Right forelimb (tissue), 1 donor: ENCODE results near the gene TOP3A.
A peak's percentile ranks its signal among the peaks of the same experiment; 100 is the strongest.
"Not testable (repeated sequence)": the region's sequence is repeated elsewhere in the genome, so short reads cannot be mapped to it uniquely, and the experiment has no call there.

Source experiments
- DNase-seq: peaks from one replicate; pipeline ENCODE4 v3.0.0-alpha.2; 2018

Gene TOP3A

DNA sequence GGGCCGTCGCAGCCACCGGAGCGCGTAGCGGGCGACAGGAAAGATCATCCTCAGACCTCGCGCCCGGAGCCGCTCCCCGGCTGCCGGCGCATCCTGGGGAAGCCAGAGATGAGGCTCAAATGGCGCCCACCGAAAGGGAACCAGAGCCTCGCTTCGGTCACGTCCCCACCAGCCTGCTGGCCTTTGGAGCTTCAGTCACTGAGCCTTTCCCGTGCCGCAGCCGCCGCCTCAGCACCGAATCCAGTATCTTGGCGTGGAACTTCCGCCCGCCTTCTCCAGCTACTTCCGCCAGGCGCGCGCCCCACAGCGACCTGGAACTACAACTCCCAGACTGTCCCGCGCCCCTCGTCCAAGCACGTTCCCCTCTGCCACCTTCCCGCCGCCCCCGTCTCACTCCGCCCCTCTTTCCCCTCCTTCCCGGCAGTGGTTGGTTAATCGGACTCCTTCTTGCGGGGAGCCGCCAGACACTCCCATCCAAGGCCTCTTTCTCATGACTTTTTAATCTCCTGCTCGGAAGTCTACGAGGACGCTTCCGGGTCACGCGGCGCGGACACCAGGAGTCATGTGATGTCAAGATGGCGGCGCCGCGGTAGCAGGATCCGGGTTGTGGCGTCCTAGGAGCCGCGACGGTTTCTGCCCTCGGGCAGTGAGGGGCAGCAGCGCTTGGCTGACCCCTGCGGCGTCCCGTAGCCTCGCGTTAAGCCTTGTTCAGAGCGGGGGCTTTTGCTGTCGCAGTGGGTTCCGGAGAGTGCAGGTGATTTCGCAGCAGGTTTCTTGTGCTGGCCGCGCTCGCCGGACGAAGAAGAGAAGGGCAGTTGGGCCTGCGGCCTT, at the start of gene TOP3A, which contains the start of gene SMCR8:
Gene TOP3A, minus strand, starts transcription at position 264 of the 831 bp plus-strand sequence. Its CDS starts 216 bp downstream, at position 48.
Gene SMCR8, plus strand, starts transcription at position 563 of the 831 bp plus-strand sequence. CDS start 497 bp downstream, outside the sequence.
- peak; percentile 99 for DNase-seq

DNA sequence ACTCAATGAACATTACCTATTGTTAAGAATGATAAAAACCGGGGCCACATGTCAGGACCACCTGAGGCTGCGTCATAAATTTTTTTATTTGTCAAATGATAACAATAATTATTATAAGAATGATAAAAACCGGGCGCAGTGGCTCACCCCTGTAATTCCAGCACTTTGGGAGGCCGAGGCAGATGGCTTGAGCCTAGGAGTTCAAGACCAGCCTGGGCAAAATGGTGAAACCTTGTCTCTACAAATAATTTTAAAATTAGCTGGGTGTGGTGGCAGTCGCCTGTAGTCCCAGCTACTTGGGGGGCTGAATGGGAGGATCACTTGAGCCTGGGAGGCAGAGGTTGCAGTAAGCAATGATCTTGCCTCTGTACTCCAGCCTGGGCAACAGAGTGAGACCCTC, 49.4 kb upstream of the TOP3A start:
- DNase-seq = no peak

GRCh38 chr17:18363101-18364049, 48.6 kb upstream of the TOP3A start, which contains the start of gene SHMT1:
Gene SHMT1 (minus strand): TSS chr17:18363550. CDS start chr17:18355981, 7,569 bp downstream.
- DNase-seq = peak; percentile 93

DNA sequence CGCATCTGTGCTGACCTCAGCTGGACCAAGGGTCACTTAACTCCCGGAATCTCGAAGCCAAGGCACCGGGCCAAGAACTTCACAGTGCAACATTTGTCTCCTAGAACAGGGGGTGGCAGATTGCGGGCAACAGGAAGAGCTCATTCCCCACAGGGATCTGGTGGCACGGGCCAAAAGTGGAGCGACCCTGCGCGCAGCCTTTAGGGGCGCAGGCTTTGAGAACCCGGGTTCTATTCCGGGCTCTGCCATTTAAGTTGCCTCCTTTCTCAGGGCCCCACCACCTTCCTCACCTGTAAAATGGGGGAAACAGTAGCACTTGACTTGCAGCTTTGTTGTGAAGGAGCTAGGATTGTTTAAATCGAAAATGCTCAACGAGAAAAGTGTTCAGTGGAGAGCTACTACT, 47.9 kb upstream of the TOP3A start:
- peak; percentile 53 for DNase-seq

DNA sequence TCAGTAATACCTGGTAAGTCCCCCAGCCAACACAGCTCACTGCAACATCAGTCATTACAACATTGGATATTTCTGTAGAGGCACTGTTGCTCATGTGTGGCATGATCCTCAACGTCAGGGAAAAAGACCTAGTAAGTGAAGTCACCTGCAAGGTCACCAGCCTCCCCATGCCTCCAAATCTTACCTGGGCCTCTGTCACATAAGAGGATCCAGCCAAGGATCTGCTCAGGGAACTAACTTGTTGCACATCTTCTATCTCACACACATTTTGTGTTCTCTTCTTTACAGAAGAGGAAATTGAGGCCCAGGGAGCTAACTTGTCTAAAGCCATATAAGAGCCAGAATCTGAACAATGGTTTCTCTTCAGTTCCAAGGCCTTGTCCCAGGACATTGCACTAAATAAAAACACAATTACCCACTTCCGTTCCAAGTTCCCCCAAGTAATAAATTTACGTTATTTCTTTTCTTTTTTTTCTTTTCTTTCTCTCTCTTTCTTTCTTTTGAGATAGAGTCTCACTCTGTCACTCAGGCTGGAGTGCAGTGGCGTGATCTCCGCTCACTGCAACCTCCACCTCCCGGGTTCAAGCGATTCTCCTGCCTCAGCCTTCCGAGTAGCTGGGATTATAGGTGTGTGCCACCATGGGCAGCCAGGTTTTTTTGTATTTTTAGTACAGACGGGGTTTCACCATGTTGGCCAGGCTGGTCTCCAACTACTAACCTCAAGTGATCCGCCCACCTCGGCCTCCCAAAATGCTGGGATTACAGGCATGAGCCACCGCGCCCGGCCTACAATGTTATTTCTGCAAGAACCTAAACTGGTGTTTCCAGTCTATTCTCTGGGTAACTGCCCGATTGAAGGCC, 47.3 kb upstream of the TOP3A start:
- no peak for DNase-seq

- DNase-seq = no peak
Observed at GRCh38 chr17:18360518-18360917, 45.7 kb upstream of the TOP3A start.

GRCh38 chr17:18356624-18357023, 41.8 kb upstream of the TOP3A start:
- no peak for DNase-seq

DNA sequence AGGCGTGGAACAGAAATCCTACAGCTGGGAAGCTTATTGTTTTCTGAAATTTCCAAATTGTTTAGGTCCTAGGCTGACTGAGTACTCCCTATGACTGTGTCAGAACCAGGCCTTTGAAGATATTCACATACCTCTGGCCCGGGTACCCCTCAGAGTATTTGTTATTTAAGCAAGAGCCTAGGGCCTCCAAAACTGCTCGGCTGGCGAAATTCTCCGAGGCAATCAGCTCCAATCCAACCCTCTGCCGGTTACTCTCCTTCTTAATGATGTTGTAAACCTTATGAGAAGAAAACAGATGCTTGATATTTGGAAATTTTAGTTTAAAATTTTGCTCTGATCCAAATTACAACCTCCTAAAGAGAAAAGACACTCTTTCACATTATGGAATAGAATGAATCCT, 38.7 kb upstream of the TOP3A start:
- DNase-seq = no peak

DNA sequence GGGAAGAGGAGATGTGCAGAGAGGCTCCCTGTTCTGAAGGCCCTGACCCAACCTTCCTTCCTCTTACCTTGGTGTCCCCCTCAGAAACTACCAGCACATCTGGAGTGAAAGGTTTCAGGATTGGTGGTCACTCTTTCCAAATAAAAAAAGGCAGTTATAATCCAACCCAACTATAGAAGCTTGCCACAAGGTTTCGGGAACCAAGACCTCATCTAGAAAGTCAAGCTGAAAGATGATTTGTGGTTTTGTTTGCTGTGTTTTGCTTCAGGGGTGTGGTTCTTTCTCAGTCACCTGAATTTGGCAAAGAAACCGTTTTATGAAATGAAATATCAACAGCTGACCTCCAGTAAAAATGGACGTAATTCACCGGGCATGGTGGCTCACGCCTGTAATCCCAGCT, 29.2 kb upstream of the TOP3A start:
- DNase-seq = no peak

DNA sequence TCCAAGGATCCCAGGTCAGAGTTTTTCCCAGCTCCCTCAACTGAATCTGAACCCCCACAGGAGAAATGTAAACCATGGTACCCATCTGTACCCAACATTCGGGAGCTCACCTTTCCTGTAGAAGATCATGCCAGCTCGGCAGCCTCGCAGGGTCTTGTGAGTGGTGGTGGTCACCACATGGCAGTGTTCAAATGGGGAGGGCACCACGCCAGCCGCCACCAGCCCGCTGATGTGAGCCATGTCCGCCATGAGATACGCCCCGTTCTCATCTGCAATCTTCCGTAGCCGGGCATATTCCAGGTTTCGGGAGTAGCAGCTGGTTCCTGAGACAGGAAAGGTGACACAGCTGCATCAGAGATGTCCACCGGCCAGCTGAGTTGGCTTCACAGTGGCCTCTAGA, 25.1 kb upstream of the TOP3A start:
- DNase-seq = no peak

- not testable (repeated sequence) for DNase-seq
Observed at GRCh38 chr17:18338158-18338557, 23.4 kb upstream of the TOP3A start.

DNA sequence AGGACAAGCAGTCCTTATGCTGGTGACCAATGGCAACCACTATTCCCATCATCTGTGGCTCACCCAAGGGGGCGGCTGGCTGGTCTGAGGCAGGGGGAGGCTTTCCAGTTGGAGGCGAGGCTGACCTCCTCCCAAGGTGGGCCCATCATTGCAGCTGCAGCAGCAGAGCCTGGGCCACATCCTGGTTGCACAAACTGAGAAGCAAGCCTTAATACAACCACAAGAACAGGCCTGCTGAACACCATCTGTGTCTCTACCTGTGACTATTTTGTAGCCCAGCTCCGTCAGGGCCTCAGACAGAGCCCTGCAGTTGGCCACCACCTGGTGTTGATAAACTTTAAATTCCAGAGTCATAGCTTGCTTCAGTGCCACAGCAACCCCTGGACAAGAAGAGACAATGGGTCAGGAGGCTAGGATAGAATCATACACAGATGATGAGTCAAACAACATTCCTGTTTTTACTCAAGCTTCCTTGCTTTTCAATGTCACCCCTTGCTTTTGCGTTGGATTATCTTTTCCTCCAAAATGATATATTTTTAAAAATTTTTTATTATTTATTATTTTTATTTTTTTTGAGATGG, 18.2 kb upstream of the TOP3A start:
- no peak for DNase-seq

- DNase-seq = no peak
Observed at GRCh38 chr17:18331879-18332278, 17.1 kb upstream of the TOP3A start.

DNA sequence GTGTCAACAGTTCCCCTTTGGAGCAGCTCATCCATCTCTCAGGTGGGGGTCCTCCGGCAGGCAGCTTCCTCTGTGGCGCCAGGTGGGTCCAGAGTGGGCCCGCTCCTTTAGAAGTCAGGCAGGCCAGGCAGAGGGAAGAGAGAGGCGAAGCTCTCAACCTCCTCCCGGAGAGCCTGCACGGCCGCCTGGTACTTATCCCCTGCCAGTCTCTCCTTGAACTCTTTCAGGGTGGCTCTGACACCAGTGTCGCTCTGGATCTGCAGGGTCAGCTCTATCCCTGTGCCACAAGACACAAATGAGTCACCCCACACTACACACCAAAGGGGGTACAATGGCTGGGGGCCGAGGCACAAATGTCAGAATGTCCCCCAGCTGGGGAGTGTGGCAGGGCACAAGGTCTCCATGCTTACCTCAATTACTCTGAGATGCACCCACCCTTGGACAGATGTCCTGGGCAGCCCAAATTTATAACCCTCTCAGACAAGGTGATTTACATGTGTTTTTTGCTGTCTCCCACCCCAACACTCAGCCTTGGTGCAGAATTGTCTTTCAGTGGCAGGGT, 13.9 kb upstream of the TOP3A start:
- no peak for DNase-seq

DNA sequence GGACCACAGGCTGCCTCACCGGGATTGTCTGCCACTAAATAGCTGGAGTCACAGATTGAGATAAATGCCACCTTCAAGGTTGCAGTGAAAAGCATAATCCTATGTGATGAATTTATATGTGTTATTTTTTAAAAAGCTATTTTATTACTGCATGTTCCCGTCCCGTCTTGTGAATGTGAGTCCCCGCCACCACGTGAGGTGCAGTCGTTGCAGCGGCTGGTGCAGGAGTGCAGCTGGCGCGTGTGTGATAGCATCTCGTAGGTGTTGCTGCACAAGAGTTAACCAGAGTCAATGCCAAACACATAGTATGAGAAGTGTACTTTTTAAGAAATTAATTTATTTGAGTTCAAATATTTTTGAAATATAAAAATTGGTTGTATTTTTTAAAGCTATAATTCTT, 12.8 kb upstream of the TOP3A start:
- no peak for DNase-seq

DNA sequence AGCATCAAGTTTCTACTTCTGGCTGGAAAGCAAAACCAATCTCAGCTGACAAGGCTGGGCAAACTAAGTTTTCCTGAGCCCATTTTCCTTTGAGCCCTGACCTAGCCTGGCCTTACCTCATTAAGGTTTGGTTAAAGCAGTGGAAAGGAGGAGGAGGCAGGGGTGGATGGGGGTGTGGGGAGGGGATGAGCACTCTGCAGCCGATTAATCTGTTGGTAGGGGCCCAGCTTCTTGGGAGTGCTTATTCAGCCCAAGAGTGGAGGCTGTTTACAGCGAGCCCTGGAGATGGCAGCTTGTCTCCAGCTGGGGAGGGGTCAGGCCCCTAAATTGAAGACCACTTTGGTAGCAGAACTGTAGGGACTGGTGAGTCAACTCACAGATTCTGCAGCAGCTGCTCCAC, 12.3 kb upstream of the TOP3A start:
- no peak for DNase-seq

DNA sequence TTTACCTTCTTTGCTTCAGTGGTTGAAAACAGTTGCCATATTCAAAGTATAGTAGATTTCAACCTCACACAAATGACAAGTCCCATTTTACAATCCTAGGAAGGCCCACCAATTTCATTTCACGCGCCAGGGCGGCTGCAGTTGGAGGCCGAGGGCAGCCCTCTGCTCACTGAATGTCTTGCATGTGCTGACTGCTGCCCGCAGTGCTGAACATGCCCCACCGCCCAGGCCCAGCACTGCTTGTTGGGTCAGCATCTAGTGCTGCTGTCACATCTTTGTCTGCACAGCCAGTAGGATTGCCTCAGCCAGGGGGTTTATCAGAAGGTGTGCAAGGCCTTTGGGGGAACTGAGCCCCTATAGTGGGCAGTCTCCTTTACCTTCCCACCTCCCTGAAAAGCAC, 11.8 kb upstream of the TOP3A start:
- no peak for DNase-seq

DNA sequence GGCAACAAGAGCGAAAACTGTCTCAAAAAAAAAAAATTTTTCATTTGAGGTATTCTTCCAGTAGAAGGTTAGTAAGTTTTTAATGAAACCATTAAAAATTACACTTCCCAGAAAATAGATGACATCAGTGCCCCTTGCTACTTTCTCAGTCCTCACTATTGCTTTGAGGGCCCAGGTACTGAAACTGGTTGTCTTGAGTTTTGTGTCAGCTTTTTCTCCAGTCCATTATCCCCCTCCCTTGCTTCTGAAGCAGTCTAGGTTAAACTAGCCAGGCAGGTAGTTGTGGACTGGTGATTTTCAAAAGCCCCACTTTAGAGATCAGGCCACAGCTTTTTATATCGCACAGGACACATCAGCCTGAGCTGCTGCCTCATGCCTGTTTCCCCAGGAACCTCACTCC, 11.2 kb upstream of the TOP3A start:
- DNase-seq = no peak

DNA sequence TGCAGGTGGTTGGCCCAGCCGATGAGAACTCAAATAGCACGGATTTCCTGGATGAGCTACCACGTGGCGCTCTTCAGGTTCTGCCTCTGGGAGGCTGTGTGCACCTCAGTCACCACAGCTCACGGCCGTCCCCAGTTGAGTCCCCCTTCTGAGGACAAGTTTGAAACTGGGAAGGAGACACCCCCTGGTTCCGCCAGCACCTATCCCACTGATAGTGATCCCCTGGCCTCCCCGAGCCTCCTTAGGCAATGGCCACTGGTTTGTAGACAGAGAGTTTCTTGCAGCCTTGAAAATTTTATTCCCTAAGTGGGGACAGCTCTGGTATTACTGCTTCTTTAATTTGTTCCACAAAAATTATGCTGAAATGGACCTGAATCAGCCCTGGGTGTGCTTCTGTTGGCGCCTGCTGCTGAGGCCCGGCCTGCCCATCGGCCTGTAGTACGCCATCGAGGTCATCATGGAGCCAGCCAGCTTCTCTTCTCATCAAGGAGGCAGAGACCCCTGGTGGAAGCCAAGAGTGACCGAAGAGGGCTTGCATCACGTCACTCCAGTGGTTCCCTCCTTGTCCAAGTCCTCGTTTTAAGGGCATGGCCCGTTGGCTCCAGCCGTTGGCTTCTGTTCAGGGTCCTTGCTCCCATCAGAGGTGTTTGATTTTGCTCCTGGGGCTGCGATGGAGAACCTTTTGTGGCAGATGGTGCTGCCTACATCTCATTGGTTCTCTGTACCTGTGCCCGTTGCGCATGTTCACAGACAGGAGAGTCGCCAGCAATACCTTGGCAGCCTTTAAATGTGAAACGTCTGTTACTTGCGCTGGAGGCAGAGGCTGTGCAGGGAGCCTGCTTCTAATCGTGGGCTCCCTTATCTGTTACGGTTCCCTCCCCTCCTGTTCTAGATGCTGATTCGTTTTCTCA, 9.6 kb upstream of the TOP3A start:
- DNase-seq = no peak

DNA sequence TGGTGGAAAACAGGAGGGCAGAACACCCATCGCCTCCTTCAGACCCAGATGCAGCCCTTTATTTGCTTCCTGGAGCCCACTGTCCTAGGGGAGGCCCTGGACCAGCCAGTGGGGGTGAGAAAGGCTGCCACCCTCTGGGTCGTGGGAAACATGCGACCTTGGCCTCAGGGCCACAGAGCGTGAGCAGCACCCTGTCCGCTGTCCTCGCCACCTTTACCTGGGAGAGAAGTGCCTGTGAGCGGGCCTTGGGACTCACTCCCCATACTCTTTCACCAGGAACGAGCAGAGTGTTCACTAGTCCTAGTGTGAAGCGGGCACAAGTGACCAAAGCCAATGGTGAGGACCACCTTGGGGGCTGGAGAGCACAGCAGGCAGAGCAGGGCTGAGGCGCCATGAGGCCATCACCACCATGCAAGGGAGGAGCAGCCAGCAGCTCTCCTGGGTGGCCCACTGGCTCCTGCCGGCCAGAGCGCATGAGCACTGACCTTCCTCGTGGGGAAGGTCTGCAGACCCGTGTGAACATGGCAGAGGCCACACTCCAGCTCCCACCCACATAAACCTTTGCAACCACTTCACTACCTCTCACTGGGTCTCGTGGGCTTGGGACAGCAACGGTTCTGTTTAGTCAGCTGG, 8.8 kb upstream of the TOP3A start:
- DNase-seq = no peak
